ENCODE results near the gene SRSF12.
"Not testable (repeated sequence)": the region's sequence is repeated elsewhere in the genome, so short reads cannot be mapped to it uniquely, and the experiment has no call there.

The SRSF12 gene

GRCh38 chr6:89128256-89128671 is 10.4 kb upstream of the SRSF12 start:
- ATAC-seq, result not testable (repeated sequence)

DNA sequence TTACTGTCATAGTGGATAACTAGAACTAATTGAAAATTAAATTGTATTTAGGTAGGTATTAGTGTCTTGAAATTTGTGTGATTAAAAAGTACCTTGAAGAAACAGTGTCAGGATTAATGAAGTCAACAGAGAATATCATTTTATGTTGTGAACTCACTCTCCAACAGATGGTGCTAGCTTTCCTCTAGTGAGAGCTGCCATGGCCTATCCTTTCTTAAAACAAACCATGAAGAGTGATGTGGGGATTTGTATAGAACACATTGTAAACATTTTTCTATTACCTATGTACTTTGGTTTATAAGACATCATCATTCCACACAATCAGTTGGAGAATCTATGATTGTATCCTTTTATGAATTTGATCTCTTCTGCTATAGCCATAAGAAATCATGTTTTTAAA is 4.8 kb upstream of the SRSF12 start:
- no peak for ATAC-seq

GRCh38 chr6:89121934-89122333 is 4.1 kb upstream of the SRSF12 start:
- no peak for ATAC-seq

- ATAC-seq, result no peak
These were observed 2.5 kb upstream of the SRSF12 start for GRCh38 chr6:89120371-89120770.

DNA sequence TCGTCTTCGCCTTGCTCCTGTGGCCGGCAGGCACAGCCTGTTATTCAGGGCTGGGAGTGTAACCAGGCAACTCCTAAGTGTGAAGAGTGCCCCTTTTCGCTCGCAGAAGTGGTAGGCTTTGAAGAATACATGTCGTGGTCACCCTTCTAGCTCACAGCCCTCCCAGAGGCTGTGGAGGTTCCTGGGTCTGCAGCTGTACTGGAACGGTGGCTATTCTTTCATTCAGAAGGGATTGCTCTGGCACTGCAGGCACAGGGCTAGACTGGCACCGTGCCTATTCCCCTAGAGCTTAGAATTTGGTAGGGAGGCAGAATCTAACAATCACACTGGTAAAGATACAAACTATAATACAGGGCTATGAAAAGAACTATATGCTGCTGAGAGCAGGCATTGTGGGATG is 1.1 kb upstream of the SRSF12 start:
- ATAC-seq, result no peak

DNA sequence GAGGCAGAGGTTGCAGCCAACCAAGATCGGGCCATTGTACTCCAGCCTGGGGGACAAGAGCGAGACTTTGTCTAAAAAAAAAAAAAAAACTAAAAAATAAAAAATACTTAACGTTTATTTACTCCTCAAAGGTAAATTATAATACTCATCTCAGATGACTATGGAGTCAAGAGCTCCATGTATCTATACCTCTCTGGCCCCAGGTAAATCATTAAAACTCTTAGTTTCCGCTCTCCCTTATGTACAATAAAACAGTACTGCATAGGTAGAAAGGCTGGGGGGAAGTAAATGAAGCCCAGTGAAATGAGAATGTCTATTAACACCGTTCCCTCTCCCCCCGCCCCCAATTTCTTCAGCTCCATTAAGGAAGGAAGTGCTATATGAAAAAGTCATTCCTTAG is 1.2 kb downstream of the SRSF12 start:
- no peak for ATAC-seq

- no peak for ATAC-seq
These were observed 5.9 kb downstream of the SRSF12 start for GRCh38 chr6:89111933-89112332.

GRCh38 chr6:89110284-89110683 is 7.6 kb downstream of the SRSF12 start:
- ATAC-seq, result no peak

GRCh38 chr6:89100114-89100513 is 17.8 kb downstream of the SRSF12 start:
- no peak for ATAC-seq

DNA sequence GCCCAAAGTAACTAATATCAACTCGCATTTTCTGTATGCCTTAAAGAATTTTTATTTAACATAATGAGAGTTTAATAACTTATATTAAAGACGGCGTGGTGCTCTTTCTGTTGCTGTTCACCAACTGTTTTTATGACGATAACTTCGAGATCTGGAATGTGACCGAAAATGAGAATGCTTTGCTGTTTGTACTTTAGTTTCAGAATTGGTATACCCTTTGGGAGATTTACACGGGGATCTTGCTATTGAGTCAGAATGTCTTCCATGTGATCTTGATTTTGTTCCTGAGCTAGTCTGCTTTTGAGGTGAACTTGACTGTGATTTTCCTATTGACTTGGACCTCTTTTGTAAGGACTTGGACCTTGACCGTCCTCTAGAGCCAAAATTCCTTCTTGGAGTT is 19.4 kb downstream of the SRSF12 start:
- no peak for ATAC-seq

GRCh38 chr6:89087881-89088280 is 30.0 kb downstream of the SRSF12 start:
- no peak for ATAC-seq

DNA sequence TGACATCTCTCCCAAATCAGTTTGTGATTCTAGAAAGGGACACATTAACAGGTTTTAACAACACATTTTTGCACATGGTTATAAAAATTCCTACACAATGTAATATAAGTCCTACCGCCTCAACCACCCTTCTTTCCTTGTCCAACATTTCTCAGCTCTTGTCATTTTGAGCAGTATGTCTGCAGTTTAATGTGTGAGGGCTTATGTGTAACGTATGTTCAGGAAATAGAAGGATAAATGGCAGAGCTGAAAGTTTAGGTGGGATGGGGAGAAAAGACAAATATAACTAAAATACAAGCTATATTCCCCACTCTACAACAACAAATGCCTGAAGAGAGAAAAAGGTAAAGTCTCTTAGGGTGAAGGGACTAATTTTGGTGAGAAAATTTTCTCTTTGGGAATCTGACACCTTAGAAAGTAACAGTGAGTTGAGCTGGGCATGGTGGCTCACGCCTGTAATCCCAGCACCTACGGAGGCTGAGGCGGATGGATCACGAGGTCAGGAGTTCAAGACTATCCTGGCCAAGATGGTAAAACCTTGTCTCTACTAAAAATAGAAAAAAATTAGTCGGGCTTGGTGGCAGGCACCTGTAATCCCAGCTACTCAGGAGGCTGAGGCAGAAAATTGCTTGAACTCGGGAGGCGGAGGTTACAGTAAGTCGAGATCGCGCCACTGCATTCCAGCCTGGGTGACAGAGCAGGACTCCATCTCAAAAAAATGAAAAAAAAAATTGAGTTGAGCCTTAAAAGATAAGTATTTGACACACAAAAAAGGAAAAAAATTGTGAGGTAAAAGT is 32.3 kb downstream of the SRSF12 start:
- no peak for ATAC-seq

DNA sequence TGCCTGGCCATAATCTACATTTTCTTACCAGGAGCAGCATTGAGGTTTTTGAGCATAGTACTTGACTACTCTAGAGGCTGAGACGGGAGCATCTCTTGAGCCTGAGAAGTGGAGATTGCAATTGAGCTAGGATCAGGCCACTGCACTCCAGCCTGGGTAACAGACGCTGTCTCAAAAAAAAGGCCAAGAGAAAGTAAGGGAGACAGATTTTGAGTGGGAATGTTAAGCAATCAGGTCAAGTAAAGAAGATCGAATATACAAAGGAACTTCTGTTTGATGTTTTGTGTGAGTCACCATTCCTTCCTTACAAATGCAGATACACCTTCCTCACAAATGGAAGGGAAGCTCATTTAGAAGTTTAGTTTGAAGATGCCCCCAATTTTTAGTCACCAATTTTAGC is 32.9 kb downstream of the SRSF12 start:
- ATAC-seq, result no peak

DNA sequence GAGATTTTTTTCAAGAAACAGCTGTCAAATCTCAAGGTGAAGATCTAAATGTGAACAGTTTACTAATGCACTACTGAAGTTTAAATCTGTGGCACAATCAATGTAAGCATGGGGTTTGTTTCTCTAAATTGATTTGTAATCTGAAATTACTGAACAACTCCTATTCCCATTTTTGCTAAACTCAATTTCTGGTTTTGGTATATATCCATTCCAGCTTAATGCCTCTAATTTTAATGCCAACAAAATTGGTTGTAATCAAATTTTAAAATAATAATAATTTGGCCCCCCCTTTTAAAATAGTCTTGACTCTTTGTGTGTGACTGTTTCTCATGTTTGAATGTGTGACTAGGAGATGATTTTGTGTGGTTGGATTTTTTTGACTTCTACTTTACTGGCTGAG is 33.3 kb downstream of the SRSF12 start:
- no peak for ATAC-seq

DNA sequence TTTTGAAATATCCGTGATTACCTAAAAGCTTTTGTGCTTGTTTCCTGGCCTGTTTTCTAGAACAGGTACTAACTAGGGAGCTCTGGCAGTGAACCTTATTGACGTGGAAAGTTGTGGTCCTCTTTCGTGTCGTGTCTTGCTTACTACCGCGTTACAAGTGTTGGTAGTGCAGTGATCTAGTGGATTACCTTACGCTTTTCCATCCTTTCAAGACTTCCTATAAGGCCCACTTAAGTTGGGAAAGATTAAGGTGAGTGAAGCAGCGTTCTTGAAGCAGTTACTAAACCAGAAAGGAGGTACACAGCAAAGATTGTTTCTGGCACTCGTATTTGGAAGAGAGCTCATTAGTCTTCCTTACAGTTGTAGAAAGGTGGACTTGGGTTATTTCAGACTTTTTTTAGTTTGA is 35.4 kb downstream of the SRSF12 start:
- ATAC-seq, result no peak

DNA sequence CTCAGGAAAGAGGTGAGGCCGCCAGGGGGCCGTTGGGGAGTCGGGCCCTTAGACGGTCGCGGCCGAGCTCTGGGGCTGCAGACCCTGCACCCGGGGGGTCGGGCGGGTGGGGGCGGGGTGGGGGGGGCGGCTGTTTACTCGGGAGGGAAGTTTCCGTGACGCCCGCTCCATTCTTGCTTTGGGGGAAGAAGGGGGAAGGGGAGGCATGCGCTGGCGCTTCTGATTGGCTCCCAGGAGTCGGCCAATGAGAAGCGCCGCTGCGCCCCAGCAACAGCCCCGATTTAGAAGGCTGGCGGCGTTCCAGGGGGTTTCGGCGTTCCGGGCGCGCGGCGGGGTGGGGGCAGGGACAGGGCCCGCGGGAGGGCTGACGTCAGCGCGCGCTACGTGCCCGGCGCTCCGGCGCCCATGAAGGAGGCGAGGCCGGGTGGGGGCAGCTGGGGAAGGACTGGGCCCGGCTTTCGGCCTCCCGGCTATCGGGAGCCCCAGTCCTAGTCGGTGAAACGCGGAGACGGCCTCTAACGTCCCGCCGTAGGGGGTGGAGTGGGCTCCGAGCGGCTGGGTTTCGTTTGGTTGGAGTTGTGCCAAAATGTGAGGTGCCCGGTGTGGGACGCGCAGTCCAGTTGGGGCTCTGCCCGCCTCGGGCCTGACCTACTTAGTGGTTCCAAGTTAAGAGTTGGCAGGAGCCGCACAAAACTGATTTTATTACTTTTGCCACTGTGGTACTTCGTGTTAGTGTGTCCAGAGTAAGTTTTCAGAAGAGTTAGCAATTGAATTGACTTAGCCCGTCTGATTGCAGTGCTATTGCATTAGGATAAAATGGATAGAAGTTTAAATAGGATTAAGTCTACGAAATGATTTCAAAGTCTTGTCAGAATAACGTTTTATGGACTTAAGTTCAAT is 36.2 kb downstream of the SRSF12 start:
- peak; percentile 64 to 70 for ATAC-seq

- peak; percentile 8 to 18 for ATAC-seq
These were observed 36.8 kb downstream of the SRSF12 start for GRCh38 chr6:89081129-89081422.

DNA sequence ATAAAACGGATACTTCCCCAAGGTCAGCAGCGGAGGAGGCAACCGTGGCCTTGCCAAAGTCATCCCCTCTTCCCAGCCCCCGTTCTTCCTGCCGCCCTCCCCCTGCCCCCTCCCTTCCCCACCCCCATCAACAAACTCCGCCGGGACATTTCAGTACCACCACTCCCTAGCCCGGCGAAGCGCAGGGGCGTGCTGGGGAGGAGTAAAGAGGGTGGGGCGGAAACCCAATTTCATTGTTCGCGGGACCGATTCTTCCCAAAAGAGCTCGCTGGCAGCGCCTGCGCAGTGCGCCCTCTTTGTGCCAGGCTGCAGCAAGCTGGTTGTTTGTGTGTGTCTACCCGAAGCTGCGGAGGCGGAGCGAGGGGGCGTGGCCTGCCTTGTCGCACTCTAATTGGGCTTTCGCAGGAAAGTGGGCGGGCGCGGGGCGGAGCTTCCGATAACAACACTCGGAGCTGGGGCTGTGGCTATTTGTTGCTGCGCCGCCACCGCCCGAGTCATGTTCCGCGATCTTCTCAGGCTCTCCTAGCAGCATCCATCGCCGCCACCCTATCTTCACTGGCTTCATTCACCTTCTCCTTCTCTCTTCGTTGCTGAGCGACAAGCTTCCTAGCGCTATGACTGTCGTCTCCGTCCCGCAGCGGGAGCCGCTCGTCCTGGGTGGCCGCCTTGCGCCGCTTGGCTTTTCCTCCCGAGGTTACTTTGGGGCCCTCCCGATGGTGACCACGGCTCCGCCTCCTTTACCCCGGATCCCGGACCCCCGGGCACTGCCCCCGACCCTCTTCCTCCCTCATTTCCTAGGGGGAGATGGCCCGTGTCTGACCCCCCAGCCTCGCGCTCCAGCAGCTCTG is 37.4 kb downstream of the SRSF12 start, which contains the start of gene PNRC1:
TSS of gene PNRC1 (plus strand) at position 471 of the 848 bp plus-strand sequence. CDS start at position 615, 144 bp downstream.
- peak; percentile 68 to 74 for ATAC-seq

GRCh38 chr6:89079511-89080234 is 38.2 kb downstream of the SRSF12 start:
- ATAC-seq, result peak; percentile 24 to 30

- no peak for ATAC-seq
These were observed 44.0 kb downstream of the SRSF12 start for GRCh38 chr6:89073840-89074239.

DNA sequence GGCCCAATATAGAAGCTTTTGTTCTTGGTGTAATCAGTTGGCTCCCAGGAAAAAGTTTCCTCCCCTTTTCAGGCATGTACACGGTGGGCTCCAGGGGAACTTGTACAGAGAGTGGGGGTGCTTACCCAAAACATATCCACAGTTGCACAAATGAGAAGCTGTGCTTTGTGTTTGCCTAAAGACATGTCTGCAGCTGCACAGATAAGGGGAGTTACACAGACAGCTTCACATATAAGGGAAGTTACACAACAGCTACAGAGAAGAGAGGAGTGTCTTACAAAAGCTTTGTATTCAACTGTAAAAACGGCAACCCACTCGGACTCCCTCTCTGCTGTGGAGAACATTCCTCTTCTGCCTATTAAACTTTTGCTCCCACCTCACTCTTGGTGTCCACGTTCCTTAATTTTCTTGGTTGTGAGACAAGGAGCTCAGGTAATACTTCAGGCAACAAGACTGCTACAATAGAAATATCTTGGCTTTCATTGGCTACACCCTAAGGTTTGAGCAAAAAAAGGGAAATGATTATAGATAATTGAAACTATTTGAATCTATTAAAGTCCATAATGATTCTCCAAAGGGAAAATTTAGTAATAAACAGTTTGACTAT is 44.8 kb downstream of the SRSF12 start:
- no peak for ATAC-seq

DNA sequence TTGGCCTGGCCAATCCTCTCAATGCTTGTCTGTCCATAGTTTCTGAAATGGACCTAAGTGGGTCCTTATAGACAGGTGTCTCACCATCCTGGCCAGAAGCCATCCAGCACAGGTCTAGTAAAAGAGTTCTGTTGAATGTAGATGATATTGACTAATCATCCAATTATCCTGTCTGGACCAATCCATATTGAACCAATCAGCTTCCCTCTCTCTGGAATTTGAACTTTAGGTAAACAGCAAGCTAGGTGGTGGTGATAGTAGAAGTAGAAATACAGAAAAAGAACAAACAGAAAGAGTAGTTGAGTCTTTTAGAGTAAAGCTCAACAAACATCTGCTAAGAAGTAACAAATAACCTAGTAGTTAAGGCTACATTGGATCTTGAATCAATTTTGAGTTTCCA is 46.8 kb downstream of the SRSF12 start:
- ATAC-seq, result no peak

Measured in activated CD4-positive, CD25-positive, alpha-beta regulatory T cell treated with anti-CD3 and anti-CD28 coated beads, Interleukin-2, amount 50 U/mL, for 24 hours (primary cell).